ENCODE measurements around the gene BSN.
"Not testable (repeated sequence)": the region's sequence is repeated elsewhere in the genome, so short reads cannot be mapped to it uniquely, and the experiment has no call there.

The BSN gene

GRCh38 chr3:49681232-49681522 lies 126.9 kb downstream of the BSN start:
- Histone ChIP-seq H3K27me3 (ENCODE audit: low read depth, low read length) (no peaks in the 10 kb centered on the region), H4K20me1 (ENCODE audit: insufficient read depth, low read length) (no peaks in the 10 kb centered on the region), H3K4me2 (ENCODE audit: low read length) (no peak overlapping the region), H3K9me3 (ENCODE audit: insufficient read depth, low read length) (no peaks in the 10 kb centered on the region), H3K4me1 (ENCODE audit: low read length) (no peaks in the 10 kb centered on the region), H3K9ac (ENCODE audit: low read length) (no peak overlapping the region), H3K27ac (ENCODE audit: low read length) (no peak overlapping the region), H3K4me3 (ENCODE audit: low read length) (no peak overlapping the region), H3K36me3 (replicated peaks; ENCODE audit: low read depth, low read length) (peaks cover 60% of the 10 kb centered on the region), H3K79me2 (ENCODE audit: low read length) (no peaks in the 10 kb centered on the region), H2AFZ (ENCODE audit: low read depth, low read length) (no peak overlapping the region)
- no peak for TF ChIP-seq EZH2phosphoT487 (IDR thresholded peaks at IDR 0.05; ENCODE audit: low read depth)
- no peak for TF ChIP-seq CTCF (IDR thresholded peaks at IDR 0.05; ENCODE audit: low read depth, low read length)

- Histone ChIP-seq H3K4me3 (ENCODE audit: low read length) (no peak overlapping the region), H3K27me3 (ENCODE audit: low read depth, low read length) (no peaks in the 10 kb centered on the region), H3K79me2 (ENCODE audit: low read length) (no peaks in the 10 kb centered on the region), H3K36me3 (replicated peaks; ENCODE audit: low read depth, low read length) (peaks cover 56% of the 10 kb centered on the region), H3K4me2 (ENCODE audit: low read length) (no peak overlapping the region), H4K20me1 (ENCODE audit: insufficient read depth, low read length) (no peaks in the 10 kb centered on the region), H3K9me3 (ENCODE audit: insufficient read depth, low read length) (no peaks in the 10 kb centered on the region), H3K4me1 (ENCODE audit: low read length) (no peaks in the 10 kb centered on the region), H3K27ac (ENCODE audit: low read length) (no peak overlapping the region), H3K9ac (ENCODE audit: low read length) (no peak overlapping the region), H2AFZ (ENCODE audit: low read depth, low read length) (no peak overlapping the region)
- no peak for TF ChIP-seq EZH2phosphoT487 (IDR thresholded peaks at IDR 0.05; ENCODE audit: low read depth)
- TF ChIP-seq CTCF (IDR thresholded peaks at IDR 0.05; ENCODE audit: low read depth, low read length): no peak
Measured at GRCh38 chr3:49681543-49681942, 127.3 kb downstream of the BSN start.

- H3K79me2 ChIP-seq (ENCODE audit: low read length): no peaks in the 10 kb centered on the region
- TF ChIP-seq EZH2phosphoT487 (IDR thresholded peaks at IDR 0.05; ENCODE audit: low read depth) (no peak), CTCF (IDR thresholded peaks at IDR 0.05; ENCODE audit: low read depth, low read length) (no peak)
- peaks cover 42% of the 10 kb centered on the region for H3K36me3 ChIP-seq (replicated peaks; ENCODE audit: low read depth, low read length)
- no peak overlapping the region for H3K4me2 ChIP-seq (ENCODE audit: low read length)
- no peak overlapping the region for H3K9ac ChIP-seq (ENCODE audit: low read length)
- H3K4me3 ChIP-seq (ENCODE audit: low read length): no peak overlapping the region
- H3K9me3 ChIP-seq (ENCODE audit: insufficient read depth, low read length): no peaks in the 10 kb centered on the region
- H2AFZ ChIP-seq (ENCODE audit: low read depth, low read length): no peak overlapping the region
- H4K20me1 ChIP-seq (ENCODE audit: insufficient read depth, low read length): no peaks in the 10 kb centered on the region
- H3K4me1 ChIP-seq (ENCODE audit: low read length): no peaks in the 10 kb centered on the region
- no peaks in the 10 kb centered on the region for H3K27me3 ChIP-seq (ENCODE audit: low read depth, low read length)
- H3K27ac ChIP-seq (ENCODE audit: low read length): no peak overlapping the region
Measured at GRCh38 chr3:49683162-49683561, 128.9 kb downstream of the BSN start.

- H4K20me1 ChIP-seq (ENCODE audit: insufficient read depth, low read length); H3K9ac ChIP-seq (ENCODE audit: low read length); H3K9me3 ChIP-seq (ENCODE audit: insufficient read depth, low read length); H3K4me2 ChIP-seq (ENCODE audit: low read length); H3K27ac ChIP-seq (ENCODE audit: low read length); H3K4me1 ChIP-seq (ENCODE audit: low read length); H3K79me2 ChIP-seq (ENCODE audit: low read length); H2AFZ ChIP-seq (ENCODE audit: low read depth, low read length); H3K4me3 ChIP-seq (ENCODE audit: low read length); H3K27me3 ChIP-seq (ENCODE audit: low read depth, low read length): not testable (repeated sequence)
- H3K36me3 ChIP-seq (replicated peaks; ENCODE audit: low read depth, low read length): peaks cover 30% of the 10 kb centered on the region
Measured at GRCh38 chr3:49684453-49684852, 130.2 kb downstream of the BSN start.

- H4K20me1 ChIP-seq (ENCODE audit: insufficient read depth, low read length); H3K4me3 ChIP-seq (ENCODE audit: low read length): not testable (repeated sequence)
Measured at GRCh38 chr3:49685103-49685502, 130.8 kb downstream of the BSN start.

GRCh38 chr3:49685846-49686245 lies 131.6 kb downstream of the BSN start:
- not testable (repeated sequence) for H3K4me1 ChIP-seq (ENCODE audit: low read length); H3K4me3 ChIP-seq (ENCODE audit: low read length); H3K9me3 ChIP-seq (ENCODE audit: insufficient read depth, low read length); H3K9ac ChIP-seq (ENCODE audit: low read length); H4K20me1 ChIP-seq (ENCODE audit: insufficient read depth, low read length); H3K27me3 ChIP-seq (ENCODE audit: low read depth, low read length); H3K27ac ChIP-seq (ENCODE audit: low read length); H3K4me2 ChIP-seq (ENCODE audit: low read length); H2AFZ ChIP-seq (ENCODE audit: low read depth, low read length)
- Histone ChIP-seq H3K36me3 (replicated peaks; ENCODE audit: low read depth, low read length) (peaks cover 22% of the 10 kb centered on the region), H3K79me2 (ENCODE audit: low read length) (peaks cover 15% of the 10 kb centered on the region)

More at GRCh38 chr3:49685103-49685502, 130.8 kb downstream of the BSN start:
- H3K27ac ChIP-seq (ENCODE audit: low read length); H2AFZ ChIP-seq (ENCODE audit: low read depth, low read length); H3K4me1 ChIP-seq (ENCODE audit: low read length); H3K9ac ChIP-seq (ENCODE audit: low read length); H3K27me3 ChIP-seq (ENCODE audit: low read depth, low read length); H3K4me2 ChIP-seq (ENCODE audit: low read length); H3K9me3 ChIP-seq (ENCODE audit: insufficient read depth, low read length); H3K79me2 ChIP-seq (ENCODE audit: low read length): not testable (repeated sequence)
- peaks cover 25% of the 10 kb centered on the region for H3K36me3 ChIP-seq (replicated peaks; ENCODE audit: low read depth, low read length)

GRCh38 chr3:49686346-49686745 lies 132.1 kb downstream of the BSN start:
- H3K27ac ChIP-seq (ENCODE audit: low read length); H3K27me3 ChIP-seq (ENCODE audit: low read depth, low read length); H3K9ac ChIP-seq (ENCODE audit: low read length); H3K4me2 ChIP-seq (ENCODE audit: low read length); H3K4me3 ChIP-seq (ENCODE audit: low read length); H2AFZ ChIP-seq (ENCODE audit: low read depth, low read length); H4K20me1 ChIP-seq (ENCODE audit: insufficient read depth, low read length); H3K4me1 ChIP-seq (ENCODE audit: low read length); H3K9me3 ChIP-seq (ENCODE audit: insufficient read depth, low read length): not testable (repeated sequence)
- Histone ChIP-seq H3K79me2 (ENCODE audit: low read length) (peaks cover 16% of the 10 kb centered on the region), H3K36me3 (replicated peaks; ENCODE audit: low read depth, low read length) (peaks cover 22% of the 10 kb centered on the region)

Data from OCI-LY3 (cell line).